Hepatocyte (in vitro differentiated cells): ENCODE results near the gene DOLPP1. TPM values are rescaled to one million over a fixed set of nuclear protein-coding genes. Genes with fewer than 3 reads are reported as not detected.

ENCODE experiments used
- DNase-seq: peaks from one replicate; pipeline ENCODE4 v3.0.0-alpha.2; 2016; ENCODE audit warnings: low spot score
- H2AFZ ChIP-seq: fragments of 200-600 bp; sonication (generic); 2 replicates; pipeline ENCODE4 v1.6.0; 2016; ENCODE audit warnings: antibody characterized with exemption, mild to moderate bottlenecking
- H3K27ac ChIP-seq: fragments of 200-600 bp; sonication (generic); 2 replicates; pipeline ENCODE4 v1.5.1; 2016; ENCODE audit warnings: mild to moderate bottlenecking
- H3K27me3 ChIP-seq: fragments of 200-600 bp; sonication (generic); 2 replicates; pipeline ENCODE4 v1.6.1; 2016
- H3K36me3 ChIP-seq: fragments of 200-600 bp; sonication (generic); replicated peaks from 2 replicates; pipeline ENCODE4 v1.5.1; 2016; ENCODE audit warnings: low read depth; ENCODE audit not compliant: insufficient read depth
- H3K4me1 ChIP-seq: fragments of 200-600 bp; sonication (generic); 2 replicates; pipeline ENCODE4 v1.5.1; 2016; ENCODE audit warnings: mild to moderate bottlenecking, moderate library complexity; ENCODE audit not compliant: insufficient read depth
- H3K4me2 ChIP-seq: fragments of 200-600 bp; sonication (generic); 2 replicates; pipeline ENCODE4 v1.6.0; 2016
- H3K4me3 ChIP-seq: fragments of 200-600 bp; sonication (generic); 2 replicates; pipeline ENCODE4 v1.5.1; 2016; ENCODE audit warnings: mild to moderate bottlenecking
- H3K79me2 ChIP-seq: fragments of 200-600 bp; sonication (generic); 2 replicates; pipeline ENCODE4 v1.6.0; 2017; ENCODE audit warnings: mild to moderate bottlenecking
- H3K9me2 ChIP-seq: fragments of 200-600 bp; sonication (generic); replicated peaks from 2 replicates; pipeline ENCODE4 v1.6.0; 2017; ENCODE audit warnings: mild to moderate bottlenecking; ENCODE audit not compliant: insufficient read depth
- H3K9me3 ChIP-seq: fragments of 200-600 bp; sonication (generic); 2 replicates; pipeline ENCODE4 v1.5.1; 2016; ENCODE audit warnings: low read depth, mild to moderate bottlenecking
- H4K20me1 ChIP-seq: fragments of 200-600 bp; sonication (generic); 2 replicates; pipeline ENCODE4 v1.6.0; 2016; ENCODE audit warnings: mild to moderate bottlenecking; ENCODE audit not compliant: insufficient read depth, poor library complexity, severe bottlenecking
- CTCF ChIP-seq: fragments of 200-600 bp; sonication (generic); IDR thresholded peaks from 2 replicates; pipeline ENCODE4 v1.5.1; 2016; ENCODE audit warnings: antibody characterized with exemption, mild to moderate bottlenecking; ENCODE audit not compliant: poor library complexity
- EZH2 ChIP-seq: fragments of 200-600 bp; sonication (generic); IDR thresholded peaks from 2 replicates; pipeline ENCODE4 v1.6.1; 2016; ENCODE audit warnings: antibody characterized with exemption, mild to moderate bottlenecking, borderline replicate concordance
- EZH2phosphoT487 ChIP-seq: fragments of 200-600 bp; sonication (generic); IDR thresholded peaks from one replicate; pipeline ENCODE4 v1.6.1; 2018; ENCODE audit warnings: antibody characterized with exemption, mild to moderate bottlenecking, low read depth, moderate library complexity; ENCODE audit not compliant: unreplicated experiment, severe bottlenecking
- WGBS: methylation state at CpG from one replicate; pipeline ENCODE4 v1.1.6; 2016; ENCODE audit warnings: low lambda C conversion rate; ENCODE audit errors: missing lambda C conversion rate; 5-methylcytosine and 5-hydroxymethylcytosine counted together
- polyA plus RNA-seq: library from polyadenylated mRNA; unstranded; fragments of >200 nt; fragmentation: Nextera tagmentation; extraction: Ambion mirVana; gene quantifications from 2 replicates; pipeline ENCODE4 v1.2.1, GENCODE V29; 2016
- total RNA-seq: library from RNA; depleted of rRNA; stranded (reverse); fragments of >200 nt; gene quantifications from 2 replicates; pipeline ENCODE4 v1.2.3, GENCODE V29; 2014

DOLPP1 gene
- total and polyA plus RNA-seq, 2 experiments from 2014 or later, result 16.2 to 20.6 TPM

- Histone ChIP-seq H2AFZ (no peak overlapping the region), H3K27me3 (no peaks in the 10 kb centered on the region), H3K9me2 (no peaks in the 10 kb centered on the region), H3K36me3 (no peaks in the 10 kb centered on the region), H3K4me2 (no peak overlapping the region), H3K27ac (no peak overlapping the region), H3K9me3 (no peaks in the 10 kb centered on the region), H3K4me3 (no peak overlapping the region), H3K4me1 (no peaks in the 10 kb centered on the region), H3K79me2 (no peaks in the 10 kb centered on the region), H4K20me1 (no peaks in the 10 kb centered on the region)
- 98% methylated on average over 16 of the region's 16 CpGs for WGBS
- no peak for TF ChIP-seq CTCF
- TF ChIP-seq EZH2, result no peak
- no peak for TF ChIP-seq EZH2phosphoT487
- DNase-seq, result no peak
Observed at GRCh38 chr9:129097671-129098306, 16.9 kb downstream of the DOLPP1 start.

GRCh38 chr9:129098328-129098727, 17.4 kb downstream of the DOLPP1 start:
- no peak overlapping the region for H3K27ac ChIP-seq
- no peaks in the 10 kb centered on the region for H3K4me1 ChIP-seq
- TF ChIP-seq EZH2phosphoT487 (no peak), EZH2 (no peak), CTCF (no peak)
- H2AFZ ChIP-seq, result no peak overlapping the region
- no peak overlapping the region for H3K4me3 ChIP-seq
- no peaks in the 10 kb centered on the region for H3K9me2 ChIP-seq
- H3K36me3 ChIP-seq, result no peaks in the 10 kb centered on the region
- H3K79me2 ChIP-seq, result no peaks in the 10 kb centered on the region
- WGBS, result 94% methylated on average over 11 of the region's 11 CpGs
- H3K4me2 ChIP-seq, result no peak overlapping the region
- H4K20me1 ChIP-seq, result no peaks in the 10 kb centered on the region
- no peak for DNase-seq
- H3K27me3 ChIP-seq, result no peaks in the 10 kb centered on the region
- no peaks in the 10 kb centered on the region for H3K9me3 ChIP-seq

DNA sequence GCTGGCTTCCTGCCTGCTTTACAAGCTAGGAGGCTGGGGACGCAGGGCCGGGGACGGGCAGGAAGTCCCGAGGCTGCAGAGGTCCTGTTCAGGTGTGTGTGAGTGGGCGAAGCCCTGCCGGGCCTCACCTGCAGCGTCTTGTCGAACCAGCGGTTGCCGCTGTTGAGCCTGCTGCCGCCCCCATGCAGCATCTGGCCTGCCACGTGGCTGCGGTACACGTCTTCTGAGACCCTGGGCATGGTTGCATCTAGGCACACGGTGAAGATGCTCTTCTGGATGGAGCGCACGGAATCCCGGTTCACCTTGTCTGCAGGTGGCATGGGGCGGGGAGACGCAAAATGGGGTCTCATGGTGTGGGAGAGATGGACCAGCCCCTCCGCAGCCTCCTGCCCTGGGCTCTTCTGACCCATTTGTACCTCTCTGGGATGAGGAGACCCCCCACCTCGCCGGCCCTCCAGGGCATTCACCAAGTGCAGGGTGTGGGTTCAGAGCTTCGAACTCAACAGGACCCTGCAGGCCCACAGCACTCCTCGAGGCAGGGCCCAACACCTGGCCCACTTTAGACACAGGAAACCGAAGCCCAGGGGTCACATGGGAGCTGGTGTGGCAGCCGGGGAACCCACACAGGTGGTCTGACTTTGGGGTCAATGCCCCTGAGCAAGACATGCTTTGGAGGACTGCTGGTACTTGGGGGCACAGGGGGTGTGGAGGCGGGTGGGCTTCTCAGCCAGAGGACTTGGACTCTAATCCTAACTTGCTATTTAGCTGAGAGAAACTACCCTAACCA, 19.7 kb downstream of the DOLPP1 start:
- H3K36me3 ChIP-seq, result no peaks in the 10 kb centered on the region
- no peaks in the 10 kb centered on the region for H3K27me3 ChIP-seq
- H3K79me2 ChIP-seq, result no peaks in the 10 kb centered on the region
- no peak overlapping the region for H3K4me2 ChIP-seq
- H3K4me3 ChIP-seq, result no peak overlapping the region
- 76% methylated on average over 28 of the region's 28 CpGs for WGBS
- no peaks in the 10 kb centered on the region for H3K4me1 ChIP-seq
- no peak overlapping the region for H2AFZ ChIP-seq
- no peaks in the 10 kb centered on the region for H3K9me2 ChIP-seq
- no peaks in the 10 kb centered on the region for H3K9me3 ChIP-seq
- no peak for DNase-seq
- no peaks in the 10 kb centered on the region for H4K20me1 ChIP-seq
- H3K27ac ChIP-seq, result no peak overlapping the region
- TF ChIP-seq CTCF, result no peak
- TF ChIP-seq EZH2phosphoT487, result no peak
